ENCODE data around the gene RYR1.
"Not testable (repeated sequence)": the region's sequence is repeated elsewhere in the genome, so short reads cannot be mapped to it uniquely, and the experiment has no call there.

Gene RYR1

DNA sequence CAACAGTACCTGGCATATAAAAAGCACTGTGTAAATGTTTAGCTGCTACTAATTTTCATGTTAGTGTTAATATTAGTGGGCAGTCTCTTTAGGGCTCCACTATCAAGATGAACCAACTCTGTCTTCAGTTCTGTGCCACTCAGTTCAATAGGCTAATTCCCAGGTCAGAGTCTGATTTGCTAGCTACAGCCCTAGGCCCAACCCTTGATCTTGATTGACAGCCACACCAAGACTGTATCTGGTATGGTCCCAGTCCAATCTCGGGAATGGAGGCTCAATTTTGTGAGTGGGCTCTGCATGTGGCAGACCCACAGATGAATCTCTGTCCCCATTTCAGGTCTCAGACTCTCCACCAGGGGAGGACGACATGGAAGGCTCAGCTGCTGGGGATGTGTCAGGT is 138.2 kb downstream of the RYR1 start:
- H3K4me3 Mint-ChIP-seq: no peak overlapping the region
- H3K27me3 Mint-ChIP-seq (ENCODE audit: low read depth): peaks cover 5% of the 10 kb centered on the region
- DNase-seq (ENCODE audit: low spot score): no peak
- no peaks in the 10 kb centered on the region for H3K4me1 Mint-ChIP-seq (ENCODE audit: low read depth)
- H3K9me3 Mint-ChIP-seq: no peaks in the 10 kb centered on the region
- no peaks in the 10 kb centered on the region for H3K36me3 Mint-ChIP-seq (ENCODE audit: low read depth)
- no peak overlapping the region for H3K27ac Mint-ChIP-seq

DNA sequence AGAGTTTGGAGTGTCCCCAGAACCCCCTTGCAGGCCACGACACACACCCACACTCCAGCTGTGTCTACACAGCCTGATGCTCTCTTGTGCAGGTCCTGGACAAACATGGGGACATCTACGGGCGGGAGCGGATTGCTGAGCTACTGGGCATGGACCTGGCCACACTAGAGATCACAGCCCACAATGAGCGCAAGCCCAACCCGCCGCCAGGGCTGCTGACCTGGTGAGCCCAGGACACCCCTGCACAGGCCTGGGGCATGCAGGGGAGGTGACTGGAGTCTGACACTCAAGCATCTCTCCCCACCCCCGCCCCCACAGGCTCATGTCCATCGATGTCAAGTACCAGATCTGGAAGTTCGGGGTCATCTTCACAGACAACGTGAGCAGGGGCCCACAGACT is 144.3 kb downstream of the RYR1 start:
- DNase-seq (ENCODE audit: low spot score): no peak
- Mint-ChIP-seq H3K27ac (no peak overlapping the region), H3K4me3 (no peak overlapping the region), H3K27me3 (ENCODE audit: low read depth) (no peaks in the 10 kb centered on the region), H3K4me1 (ENCODE audit: low read depth) (peaks cover 5% of the 10 kb centered on the region), H3K36me3 (ENCODE audit: low read depth) (no peaks in the 10 kb centered on the region), H3K9me3 (no peaks in the 10 kb centered on the region)

- not testable (repeated sequence) for H3K4me3 Mint-ChIP-seq; H3K27ac Mint-ChIP-seq; DNase-seq (ENCODE audit: low spot score); H3K36me3 Mint-ChIP-seq (ENCODE audit: low read depth); H3K27me3 Mint-ChIP-seq (ENCODE audit: low read depth); H3K9me3 Mint-ChIP-seq; H3K4me1 Mint-ChIP-seq (ENCODE audit: low read depth)
These were observed 145.8 kb downstream of the RYR1 start for GRCh38 chr19:38579304-38579703.

DNA sequence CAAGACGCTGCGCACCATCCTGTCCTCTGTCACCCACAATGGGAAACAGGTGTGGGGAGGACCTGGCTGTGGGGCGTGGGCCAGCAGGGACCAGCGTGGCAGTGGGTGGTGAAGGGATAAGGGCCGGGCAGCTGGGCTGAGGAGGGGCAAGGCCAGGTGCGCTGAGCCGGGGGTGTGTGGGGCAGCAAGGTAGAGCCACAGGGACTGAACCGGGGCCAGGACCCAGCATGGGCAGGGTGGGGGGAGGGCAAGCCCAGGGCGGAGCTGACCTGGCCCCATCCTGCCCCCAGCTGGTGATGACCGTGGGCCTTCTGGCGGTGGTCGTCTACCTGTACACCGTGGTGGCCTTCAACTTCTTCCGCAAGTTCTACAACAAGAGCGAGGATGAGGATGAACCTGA is 146.6 kb downstream of the RYR1 start:
- Mint-ChIP-seq H3K4me1 (ENCODE audit: low read depth) (peaks cover 9% of the 10 kb centered on the region), H3K27me3 (ENCODE audit: low read depth) (no peaks in the 10 kb centered on the region), H3K9me3 (no peaks in the 10 kb centered on the region), H3K36me3 (ENCODE audit: low read depth) (no peaks in the 10 kb centered on the region), H3K4me3 (no peak overlapping the region), H3K27ac (no peak overlapping the region)
- DNase-seq (ENCODE audit: low spot score): no peak

GRCh38 chr19:38583219-38583984 is 149.9 kb downstream of the RYR1 start:
- Mint-ChIP-seq H3K27me3 (ENCODE audit: low read depth) (no peaks in the 10 kb centered on the region), H3K27ac (peak overlapping the region; percentile 78), H3K36me3 (ENCODE audit: low read depth) (peaks cover 17% of the 10 kb centered on the region), H3K4me3 (peak overlapping the region; percentile 3), H3K9me3 (no peaks in the 10 kb centered on the region), H3K4me1 (ENCODE audit: low read depth) (peaks cover 12% of the 10 kb centered on the region)
- DNase-seq (ENCODE audit: low spot score): no peak

- Mint-ChIP-seq H3K4me3 (peak overlapping the region; percentile 3), H3K36me3 (ENCODE audit: low read depth) (peaks cover 19% of the 10 kb centered on the region), H3K9me3 (no peaks in the 10 kb centered on the region), H3K27me3 (ENCODE audit: low read depth) (no peaks in the 10 kb centered on the region), H3K27ac (peak overlapping the region; percentile 78), H3K4me1 (ENCODE audit: low read depth) (peaks cover 12% of the 10 kb centered on the region)
- DNase-seq (ENCODE audit: low spot score): no peak
These were observed 150.5 kb downstream of the RYR1 start for GRCh38 chr19:38583985-38584305.

DNA sequence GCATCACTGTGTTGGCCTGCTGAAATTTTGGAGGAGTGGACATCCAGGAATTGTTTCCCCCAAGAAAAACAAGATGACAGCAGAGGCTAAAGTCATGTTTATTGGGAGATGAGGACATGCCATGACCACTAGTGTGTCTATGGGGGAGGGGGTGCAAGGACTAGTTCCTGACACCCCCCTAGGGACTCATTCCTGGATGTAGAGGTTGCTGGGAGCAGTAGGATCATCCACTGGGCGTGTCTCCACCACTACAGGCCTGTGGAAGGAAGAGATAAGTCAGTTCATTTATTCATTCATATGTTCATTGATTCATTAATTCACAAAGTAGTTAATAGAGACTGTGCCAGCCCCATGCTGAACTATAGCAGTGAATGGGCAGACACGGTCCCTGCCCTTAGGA is 154.1 kb downstream of the RYR1 start:
- Mint-ChIP-seq H3K4me3 (no peak overlapping the region), H3K4me1 (ENCODE audit: low read depth) (peaks cover 7% of the 10 kb centered on the region), H3K36me3 (ENCODE audit: low read depth) (peaks cover 42% of the 10 kb centered on the region), H3K27me3 (ENCODE audit: low read depth) (no peaks in the 10 kb centered on the region), H3K27ac (no peak overlapping the region), H3K9me3 (no peaks in the 10 kb centered on the region)
- DNase-seq (ENCODE audit: low spot score): no peak

DNA sequence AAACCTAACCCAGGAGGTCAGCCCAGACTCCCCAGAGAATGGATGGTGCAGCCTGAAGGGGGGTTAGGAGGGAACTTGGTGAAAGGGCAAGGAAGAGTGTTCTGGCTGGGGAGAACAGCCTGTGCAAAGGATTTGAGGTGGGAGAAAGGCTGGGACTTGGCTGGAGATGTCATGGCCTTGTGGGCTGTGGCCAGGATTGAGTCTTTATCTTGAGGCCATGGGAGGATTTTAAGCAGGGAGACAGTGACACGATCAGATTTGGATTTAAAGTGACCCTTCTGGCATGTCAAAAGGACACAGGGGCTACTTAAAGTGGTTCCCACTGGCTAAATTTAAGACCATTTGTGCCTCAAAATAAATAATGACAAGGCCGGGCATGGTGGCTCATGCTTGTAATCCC is 154.6 kb downstream of the RYR1 start:
- H3K9me3 Mint-ChIP-seq: no peaks in the 10 kb centered on the region
- H3K36me3 Mint-ChIP-seq (ENCODE audit: low read depth): peaks cover 44% of the 10 kb centered on the region
- H3K27ac Mint-ChIP-seq: no peak overlapping the region
- no peak overlapping the region for H3K4me3 Mint-ChIP-seq
- peaks cover 7% of the 10 kb centered on the region for H3K4me1 Mint-ChIP-seq (ENCODE audit: low read depth)
- no peak for DNase-seq (ENCODE audit: low spot score)
- H3K27me3 Mint-ChIP-seq (ENCODE audit: low read depth): no peaks in the 10 kb centered on the region

DNA sequence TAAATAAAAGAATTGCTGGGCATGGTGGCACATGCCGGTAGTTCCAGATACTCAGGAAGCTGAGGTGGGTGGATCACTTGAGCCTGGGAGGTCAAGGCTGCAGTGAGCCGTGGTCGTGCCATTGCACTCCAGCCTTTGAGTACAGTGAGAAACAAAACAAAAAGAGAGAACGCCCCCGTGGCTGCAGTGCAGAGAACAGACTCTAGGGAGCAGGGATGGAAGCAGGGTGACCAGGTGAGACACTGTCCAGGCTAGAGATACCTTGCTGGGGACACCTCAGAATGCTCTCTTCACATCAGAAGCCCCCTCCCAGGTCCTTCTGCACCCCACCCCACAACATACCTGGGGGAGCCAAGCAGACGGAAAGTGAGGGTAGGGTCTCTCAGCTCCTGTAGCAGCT is 159.4 kb downstream of the RYR1 start:
- Mint-ChIP-seq H3K27me3 (ENCODE audit: low read depth) (no peaks in the 10 kb centered on the region), H3K4me1 (ENCODE audit: low read depth) (peaks cover 4% of the 10 kb centered on the region), H3K27ac (no peak overlapping the region), H3K9me3 (no peaks in the 10 kb centered on the region), H3K4me3 (no peak overlapping the region), H3K36me3 (ENCODE audit: low read depth) (peaks cover 63% of the 10 kb centered on the region)
- no peak for DNase-seq (ENCODE audit: low spot score)

DNA sequence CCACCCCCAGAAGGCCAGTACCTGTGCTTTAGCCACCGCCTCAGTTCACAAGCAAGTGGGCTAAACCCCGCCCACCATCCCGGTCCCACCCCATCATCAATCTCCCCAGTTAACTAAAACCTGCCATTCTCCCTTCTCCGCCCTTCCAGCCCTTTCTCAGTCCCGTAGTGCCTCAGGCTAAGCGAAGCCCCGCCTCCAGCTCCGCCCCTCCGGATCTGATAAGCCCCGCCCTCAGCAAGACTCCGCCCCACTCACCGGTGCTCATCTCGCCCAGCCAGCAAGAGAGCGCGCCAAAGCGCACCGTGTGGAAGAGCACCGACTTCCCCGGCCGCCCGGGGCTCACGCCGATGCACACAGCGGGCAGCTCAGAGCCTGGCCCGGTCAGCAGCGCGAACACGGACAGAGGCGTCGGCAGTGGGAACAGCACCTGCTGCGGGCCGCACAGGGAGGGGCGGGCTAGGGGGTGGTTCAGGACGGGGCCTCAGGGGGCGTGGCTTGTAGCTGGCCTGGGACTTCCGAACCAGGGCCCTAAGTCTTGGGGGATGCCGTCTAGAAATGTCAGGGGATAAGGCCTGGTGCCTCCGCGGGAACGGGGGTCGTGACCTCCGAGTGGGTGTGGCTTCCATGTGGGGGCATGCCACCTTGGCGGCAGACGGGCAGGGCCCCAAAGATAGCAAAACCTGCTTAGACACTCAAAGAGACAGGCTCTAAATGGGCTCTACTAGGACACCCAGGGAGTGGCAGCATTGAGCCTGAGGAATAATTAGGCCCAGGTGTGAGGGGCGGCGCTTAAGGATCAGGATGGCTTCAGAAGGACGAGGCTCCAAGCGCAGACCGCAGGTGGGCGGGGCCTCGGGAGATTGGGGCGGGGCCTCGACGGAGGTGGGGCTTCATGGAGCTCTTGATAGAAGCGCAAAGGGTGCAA is 162.8 kb downstream of the RYR1 start:
- H3K36me3 Mint-ChIP-seq (ENCODE audit: low read depth): peaks cover 58% of the 10 kb centered on the region
- peaks cover 3% of the 10 kb centered on the region for H3K4me1 Mint-ChIP-seq (ENCODE audit: low read depth)
- no peaks in the 10 kb centered on the region for H3K27me3 Mint-ChIP-seq (ENCODE audit: low read depth)
- no peak for DNase-seq (ENCODE audit: low spot score)
- no peak overlapping the region for H3K4me3 Mint-ChIP-seq
- no peak overlapping the region for H3K27ac Mint-ChIP-seq
- no peaks in the 10 kb centered on the region for H3K9me3 Mint-ChIP-seq

- Mint-ChIP-seq H3K4me3 (no peak overlapping the region), H3K36me3 (ENCODE audit: low read depth) (peaks cover 58% of the 10 kb centered on the region), H3K9me3 (no peaks in the 10 kb centered on the region), H3K27me3 (ENCODE audit: low read depth) (no peaks in the 10 kb centered on the region), H3K27ac (no peak overlapping the region), H3K4me1 (ENCODE audit: low read depth) (peaks cover 3% of the 10 kb centered on the region)
- DNase-seq (ENCODE audit: low spot score): no peak
These were observed 163.6 kb downstream of the RYR1 start for GRCh38 chr19:38597075-38597474.

DNA sequence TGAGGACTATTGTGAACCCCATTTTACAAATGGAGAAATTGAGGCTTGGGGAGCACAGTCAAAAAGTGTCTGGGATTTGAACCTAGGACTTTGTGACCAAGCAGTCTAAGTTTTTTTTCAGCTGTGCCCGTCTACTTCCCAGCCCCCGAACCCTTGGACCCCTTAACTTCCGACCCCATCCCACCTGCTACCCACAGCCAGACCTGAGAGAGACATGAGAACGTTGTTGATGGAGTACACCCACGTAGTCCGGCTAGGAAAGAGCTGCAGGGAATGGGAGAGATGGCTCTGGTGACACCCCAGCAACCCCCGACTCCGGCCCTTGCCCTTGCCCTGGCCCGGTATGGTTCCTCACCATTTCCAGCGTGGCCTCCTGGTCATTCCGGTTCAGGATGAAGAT is 166.2 kb downstream of the RYR1 start:
- Mint-ChIP-seq H3K27ac (no peak overlapping the region), H3K27me3 (ENCODE audit: low read depth) (no peaks in the 10 kb centered on the region), H3K4me1 (ENCODE audit: low read depth) (peaks cover 3% of the 10 kb centered on the region), H3K4me3 (no peak overlapping the region), H3K9me3 (no peaks in the 10 kb centered on the region), H3K36me3 (ENCODE audit: low read depth) (peaks cover 51% of the 10 kb centered on the region)
- no peak for DNase-seq (ENCODE audit: low spot score)

DNA sequence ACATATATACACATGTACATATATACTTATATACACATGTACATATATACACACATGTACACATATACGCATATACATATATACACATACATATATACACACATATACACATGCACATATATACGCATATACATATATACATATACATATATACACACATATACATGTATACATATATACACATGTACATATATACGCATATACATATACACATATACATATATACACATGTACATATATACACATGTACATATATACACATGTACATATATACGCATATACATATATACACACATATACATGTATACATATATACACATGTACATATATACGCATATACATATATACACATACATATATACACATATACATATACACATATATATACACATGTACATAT is 169.4 kb downstream of the RYR1 start:
- DNase-seq (ENCODE audit: low spot score); H3K9me3 Mint-ChIP-seq; H3K27me3 Mint-ChIP-seq (ENCODE audit: low read depth); H3K27ac Mint-ChIP-seq; H3K4me1 Mint-ChIP-seq (ENCODE audit: low read depth); H3K4me3 Mint-ChIP-seq: not testable (repeated sequence)
- peaks cover 47% of the 10 kb centered on the region for H3K36me3 Mint-ChIP-seq (ENCODE audit: low read depth)

DNA sequence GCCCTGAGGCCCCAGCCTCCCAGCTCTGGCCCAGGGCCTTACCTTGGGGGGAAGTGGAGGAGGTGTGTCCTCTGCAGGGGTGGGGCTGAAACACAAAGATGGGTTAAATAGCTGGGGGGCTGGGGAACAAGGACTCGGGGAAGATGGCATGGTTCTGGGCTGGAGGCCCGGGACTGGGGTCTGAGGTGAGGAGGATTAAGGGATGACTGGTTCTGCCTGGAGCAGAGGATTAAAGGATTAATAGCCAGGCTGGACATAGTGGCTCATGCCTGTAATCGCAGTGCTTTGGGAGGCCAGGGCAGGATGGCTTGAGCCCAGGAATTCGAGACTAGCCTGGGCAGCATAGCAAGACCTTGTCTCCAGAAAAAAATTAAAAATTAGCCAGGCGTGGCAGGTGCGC is 172.6 kb downstream of the RYR1 start:
- H3K4me3 Mint-ChIP-seq: no peak overlapping the region
- no peak overlapping the region for H3K27ac Mint-ChIP-seq
- H3K27me3 Mint-ChIP-seq (ENCODE audit: low read depth): no peaks in the 10 kb centered on the region
- H3K36me3 Mint-ChIP-seq (ENCODE audit: low read depth): peaks cover 52% of the 10 kb centered on the region
- no peaks in the 10 kb centered on the region for H3K9me3 Mint-ChIP-seq
- no peak for DNase-seq (ENCODE audit: low spot score)
- H3K4me1 Mint-ChIP-seq (ENCODE audit: low read depth): no peaks in the 10 kb centered on the region
